ENCODE results near the gene ZNF492. TPM values are rescaled to one million over a fixed set of nuclear protein-coding genes. Genes with fewer than 3 reads are reported as not detected.

ZNF492 gene
- total RNA-seq, 1 experiment from 2014 or later = not detected

GRCh38 chr19:22620401-22620800, 13.7 kb upstream of the ZNF492 start:
- no TSS peak for BruUV-seq (replicated peaks)
- peaks cover 21% of the 10 kb centered on the region for H3K9me3 Mint-ChIP-seq (ENCODE audit: unreplicated experiment)
- POLR2A ChIA-PET = no interaction called here

GRCh38 chr19:22620912-22621311, 13.2 kb upstream of the ZNF492 start:
- ChIA-PET POLR2A (no interaction called here), CTCF (no interaction called here)
- Histone ChIP-seq H3K9me3 (no peaks in the 10 kb centered on the region), H3K36me3 (ENCODE audit: control insufficient read depth, insufficient read depth, low read length) (no peaks in the 10 kb centered on the region), H3K4me1 (no peaks in the 10 kb centered on the region), H3K4me3 (ENCODE audit: low read depth, low read length) (no peak overlapping the region), H3K27me3 (replicated peaks; ENCODE audit: control insufficient read depth, insufficient read depth, low read length) (no peaks in the 10 kb centered on the region)
- Mint-ChIP-seq H3K9me3 (ENCODE audit: unreplicated experiment) (peaks cover 16% of the 10 kb centered on the region), H3K4me3 (ENCODE audit: unreplicated experiment) (no peak overlapping the region), H3K27me3 (ENCODE audit: insufficient read depth, unreplicated experiment) (no peaks in the 10 kb centered on the region), H3K27ac (ENCODE audit: unreplicated experiment) (no peak overlapping the region), H3K4me1 (ENCODE audit: low read depth, unreplicated experiment) (no peaks in the 10 kb centered on the region), H3K36me3 (ENCODE audit: insufficient read depth, unreplicated experiment) (no peaks in the 10 kb centered on the region)
- BruUV-seq (replicated peaks) = no TSS peak
- intact Hi-C loops (cut with micrococcal nuclease; ENCODE audit: unreplicated experiment) = no loop called here
- TF ChIP-seq, protein P1, sequence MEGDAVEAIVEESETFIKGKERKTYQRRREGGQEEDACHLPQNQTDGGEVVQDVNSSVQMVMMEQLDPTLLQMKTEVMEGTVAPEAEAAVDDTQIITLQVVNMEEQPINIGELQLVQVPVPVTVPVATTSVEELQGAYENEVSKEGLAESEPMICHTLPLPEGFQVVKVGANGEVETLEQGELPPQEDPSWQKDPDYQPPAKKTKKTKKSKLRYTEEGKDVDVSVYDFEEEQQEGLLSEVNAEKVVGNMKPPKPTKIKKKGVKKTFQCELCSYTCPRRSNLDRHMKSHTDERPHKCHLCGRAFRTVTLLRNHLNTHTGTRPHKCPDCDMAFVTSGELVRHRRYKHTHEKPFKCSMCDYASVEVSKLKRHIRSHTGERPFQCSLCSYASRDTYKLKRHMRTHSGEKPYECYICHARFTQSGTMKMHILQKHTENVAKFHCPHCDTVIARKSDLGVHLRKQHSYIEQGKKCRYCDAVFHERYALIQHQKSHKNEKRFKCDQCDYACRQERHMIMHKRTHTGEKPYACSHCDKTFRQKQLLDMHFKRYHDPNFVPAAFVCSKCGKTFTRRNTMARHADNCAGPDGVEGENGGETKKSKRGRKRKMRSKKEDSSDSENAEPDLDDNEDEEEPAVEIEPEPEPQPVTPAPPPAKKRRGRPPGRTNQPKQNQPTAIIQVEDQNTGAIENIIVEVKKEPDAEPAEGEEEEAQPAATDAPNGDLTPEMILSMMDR (IDR thresholded peaks at IDR 0.05; ENCODE audit: insufficient read depth in 1 of 2, low read depth in 1 of 2, low read length in 1 of 2, severe bottlenecking in 1 of 2, unreplicated experiment in 1 of 2) = no peak
- no peak for DNase-seq

More at GRCh38 chr19:22620401-22620800, 13.7 kb upstream of the ZNF492 start:
- H3K4me3 Mint-ChIP-seq (ENCODE audit: unreplicated experiment) = no peak overlapping the region
- TF ChIP-seq, protein P1 (IDR thresholded peaks at IDR 0.05; ENCODE audit: insufficient read depth in 1 of 2, low read depth in 1 of 2, low read length in 1 of 2, severe bottlenecking in 1 of 2, unreplicated experiment in 1 of 2) = no peak
- H3K4me3 ChIP-seq (ENCODE audit: low read depth, low read length) = no peak overlapping the region
- H3K36me3 ChIP-seq (ENCODE audit: control insufficient read depth, insufficient read depth, low read length) = no peaks in the 10 kb centered on the region
- H3K27ac Mint-ChIP-seq (ENCODE audit: unreplicated experiment) = no peak overlapping the region
- intact Hi-C loops (cut with micrococcal nuclease; ENCODE audit: unreplicated experiment) = no loop called here
- H3K36me3 Mint-ChIP-seq (ENCODE audit: insufficient read depth, unreplicated experiment) = no peaks in the 10 kb centered on the region
- no peaks in the 10 kb centered on the region for H3K4me1 Mint-ChIP-seq (ENCODE audit: low read depth, unreplicated experiment)
- H3K27me3 Mint-ChIP-seq (ENCODE audit: insufficient read depth, unreplicated experiment) = no peaks in the 10 kb centered on the region
- CTCF ChIA-PET = no interaction called here
- H3K4me1 ChIP-seq = no peaks in the 10 kb centered on the region
- no peak for DNase-seq
- no peaks in the 10 kb centered on the region for H3K27me3 ChIP-seq (replicated peaks; ENCODE audit: control insufficient read depth, insufficient read depth, low read length)
- no peaks in the 10 kb centered on the region for H3K9me3 ChIP-seq

DNA sequence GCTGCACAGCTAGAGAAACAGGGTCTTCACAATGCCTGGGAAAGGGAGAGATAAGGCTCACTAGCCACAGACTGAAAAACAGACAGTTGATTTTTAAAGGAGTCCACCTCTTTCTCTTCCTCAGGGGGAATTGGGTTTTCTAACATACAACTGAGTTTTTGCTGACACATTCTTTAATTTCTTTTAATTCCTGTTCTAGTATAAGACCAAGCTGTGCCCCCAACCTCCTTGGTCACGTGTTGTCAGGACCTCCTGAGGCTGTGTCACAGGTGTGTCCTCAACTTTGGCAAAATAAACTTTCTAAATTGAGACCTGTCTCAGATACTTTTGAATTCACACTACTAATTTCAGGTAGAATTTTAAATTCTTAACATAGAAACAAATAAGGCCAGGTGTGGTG, 12.1 kb upstream of the ZNF492 start:
- Histone ChIP-seq H3K36me3 (ENCODE audit: control insufficient read depth, insufficient read depth, low read length) (no peaks in the 10 kb centered on the region), H3K4me3 (ENCODE audit: low read depth, low read length) (no peak overlapping the region), H3K4me1 (no peaks in the 10 kb centered on the region), H3K9me3 (no peaks in the 10 kb centered on the region), H3K27me3 (replicated peaks; ENCODE audit: control insufficient read depth, insufficient read depth, low read length) (no peaks in the 10 kb centered on the region)
- Mint-ChIP-seq H3K27ac (ENCODE audit: unreplicated experiment) (no peak overlapping the region), H3K4me3 (ENCODE audit: unreplicated experiment) (no peak overlapping the region), H3K36me3 (ENCODE audit: insufficient read depth, unreplicated experiment) (no peaks in the 10 kb centered on the region), H3K4me1 (ENCODE audit: low read depth, unreplicated experiment) (no peaks in the 10 kb centered on the region), H3K27me3 (ENCODE audit: insufficient read depth, unreplicated experiment) (no peaks in the 10 kb centered on the region), H3K9me3 (ENCODE audit: unreplicated experiment) (peaks cover 10% of the 10 kb centered on the region)
- TF ChIP-seq, protein P1 (IDR thresholded peaks at IDR 0.05; ENCODE audit: insufficient read depth in 1 of 2, low read depth in 1 of 2, low read length in 1 of 2, severe bottlenecking in 1 of 2, unreplicated experiment in 1 of 2) = no peak
- intact Hi-C loops (cut with micrococcal nuclease; ENCODE audit: unreplicated experiment) = no loop called here
- POLR2A ChIA-PET = no interaction called here
- BruUV-seq (replicated peaks) = no TSS peak
- no peak for DNase-seq
- CTCF ChIA-PET = no interaction called here
